Right renal cortex interstitium (tissue), 3 donors: Measurements from ENCODE around the gene ALOXE3. TPM values are rescaled to one million over a fixed set of nuclear protein-coding genes. Genes with fewer than 3 reads are reported as not detected.

Experiments
- DNase-seq, 3 donors: peaks; one replicate each; pipeline ENCODE4 v3.0.0-alpha.2; 2013; ENCODE audit warnings: low read depth in 3 of 3, low spot score in 2 of 3
- polyA plus RNA-seq, 3 donors: library from polyadenylated mRNA; unstranded; fragments of 120-200 nt; gene quantifications; one replicate each; pipeline ENCODE4 v1.2.1, GENCODE V29; 2013; ENCODE audit not compliant: insufficient read length in 3 of 3

ALOXE3 gene
- polyA plus RNA-seq, 3 donors = not detected

- no peak for DNase-seq
These were observed 61.2 kb downstream of the ALOXE3 start for GRCh38 chr17:8056976-8057625.

GRCh38 chr17:8056232-8056975 is 61.9 kb downstream of the ALOXE3 start:
- DNase-seq = no peak

- DNase-seq = no peak
These were observed 62.5 kb downstream of the ALOXE3 start for GRCh38 chr17:8055851-8056231.

- DNase-seq = no peak
These were observed 64.7 kb downstream of the ALOXE3 start for GRCh38 chr17:8053600-8053999.

GRCh38 chr17:8052256-8053252 is 65.8 kb downstream of the ALOXE3 start:
- DNase-seq = no peak

- DNase-seq = no peak
These were observed 66.5 kb downstream of the ALOXE3 start for GRCh38 chr17:8051831-8052230.

- DNase-seq = no peak
These were observed 69.6 kb downstream of the ALOXE3 start for GRCh38 chr17:8048736-8049135.

- DNase-seq = no peak
These were observed 70.1 kb downstream of the ALOXE3 start for GRCh38 chr17:8048236-8048635.

GRCh38 chr17:8047769-8048110 is 70.6 kb downstream of the ALOXE3 start:
- no peak for DNase-seq

GRCh38 chr17:8046929-8047768 is 71.2 kb downstream of the ALOXE3 start:
- DNase-seq = no peak

GRCh38 chr17:8046306-8046928 is 71.9 kb downstream of the ALOXE3 start:
- DNase-seq = no peak

Other genes starting within 250 kb of the ALOXE3 start
- 100 to 1,000 TPM; 139 to 161 (median 150) TPM for gene CHD3, start 229.7 kb downstream of the ALOXE3 start, polyA plus RNA-seq
- 1 to 10 TPM; 3.4 to 5.0 (median 4.3) TPM for gene RNF227, start 202.2 kb downstream of the ALOXE3 start, polyA plus RNA-seq
- gene KCNAB3, start 188.7 kb downstream of the ALOXE3 start, polyA plus RNA-seq = 10 to 100 TPM in 1 of 3 donors, 1 to 10 TPM in 2; 5.9 to 10.2 (median 9.2) TPM
- 100 to 1,000 TPM; 131 to 171 (median 162) TPM for gene TRAPPC1, start 186.6 kb downstream of the ALOXE3 start, polyA plus RNA-seq
- gene CNTROB, start 186.3 kb downstream of the ALOXE3 start, polyA plus RNA-seq = 10 to 100 TPM; 48.1 to 49.6 (median 48.6) TPM
- gene GUCY2D, start 115.9 kb downstream of the ALOXE3 start, polyA plus RNA-seq = under 1 TPM; 0.03 to 0.35 (median 0.28) TPM
- 1 to 10 TPM in 2 of 3 donors, under 1 TPM in 1; 0.62 to 1.2 (median 1.1) TPM for gene ALOX15B, start 79.5 kb downstream of the ALOXE3 start, polyA plus RNA-seq
- gene ALOX12B, start 30.8 kb downstream of the ALOXE3 start, polyA plus RNA-seq = under 1 TPM; 0.54 to 0.91 (median 0.68) TPM
- not detected for gene HES7, start 5.6 kb upstream of the ALOXE3 start, polyA plus RNA-seq
- gene PER1, start 33.9 kb upstream of the ALOXE3 start, polyA plus RNA-seq = 10 to 100 TPM; 14.5 to 21.8 (median 21.2) TPM
- 100 to 1,000 TPM in 2 of 3 donors, 10 to 100 TPM in 1; 98.7 to 114 (median 102) TPM for gene VAMP2, start 44.4 kb upstream of the ALOXE3 start, polyA plus RNA-seq
- 10 to 100 TPM; 22.4 to 25.9 (median 23.5) TPM for gene TMEM107, start 57.9 kb upstream of the ALOXE3 start, polyA plus RNA-seq
- 1 to 10 TPM; 3.0 to 4.3 (median 3.7) TPM for gene BORCS6, start 71.7 kb upstream of the ALOXE3 start, polyA plus RNA-seq
- 10 to 100 TPM; 28.6 to 36.7 (median 33.0) TPM for gene AURKB, start 92.1 kb upstream of the ALOXE3 start, polyA plus RNA-seq
- 10 to 100 TPM; 18.9 to 24.9 (median 22.7) TPM for gene CTC1, start 129.5 kb upstream of the ALOXE3 start, polyA plus RNA-seq
- 10 to 100 TPM; 35.3 to 43.0 (median 38.9) TPM for gene PFAS, start 130.8 kb upstream of the ALOXE3 start, polyA plus RNA-seq
- gene RANGRF, start 170.2 kb upstream of the ALOXE3 start, polyA plus RNA-seq = 10 to 100 TPM; 27.8 to 29.9 (median 28.7) TPM
- gene SLC25A35, start 176.9 kb upstream of the ALOXE3 start, polyA plus RNA-seq = 1 to 10 TPM; 2.6 to 3.4 (median 3.2) TPM
- 10 to 100 TPM; 14.2 to 21.9 (median 15.1) TPM for gene ARHGEF15, start 191.7 kb upstream of the ALOXE3 start, polyA plus RNA-seq
- gene ODF4, start 221.3 kb upstream of the ALOXE3 start, polyA plus RNA-seq = not detected